ENCODE results near the gene ATP8B4. TPM values are rescaled to one million over a fixed set of nuclear protein-coding genes. Genes with fewer than 3 reads are reported as not detected.

The ATP8B4 gene
- total RNA-seq, 1 experiment from 2014 or later = 0.20 TPM

DNA sequence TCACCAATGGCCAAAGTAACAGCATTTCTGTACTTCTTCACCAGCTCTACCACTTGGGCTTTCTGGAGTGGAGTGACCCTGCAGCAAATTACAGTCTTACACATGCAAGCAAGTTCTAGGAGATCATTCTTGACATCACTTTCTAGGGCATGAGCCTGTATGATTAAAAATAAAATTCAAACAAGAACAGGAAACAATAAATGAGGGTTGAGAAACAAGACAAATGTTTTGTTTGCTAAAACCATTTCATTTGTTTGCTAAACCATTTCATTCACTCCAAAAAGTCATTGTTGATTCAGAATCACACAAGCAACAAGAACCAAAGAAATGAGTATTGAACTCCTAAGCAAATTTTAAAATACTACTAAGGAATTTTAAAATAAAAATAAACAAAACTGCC lies 220.9 kb downstream of the ATP8B4 start:
- no peaks in the 10 kb centered on the region for H3K36me3 ChIP-seq (ENCODE audit: low read depth)
- H2AFZ ChIP-seq = no peak overlapping the region
- intact Hi-C loops (cut with micrococcal nuclease; ENCODE audit: unreplicated experiment) = no loop called here
- no peaks in the 10 kb centered on the region for H3K79me2 ChIP-seq (ENCODE audit: low read depth)
- ChIA-PET POLR2A (ENCODE audit: unreplicated experiment) (no interaction called here), CTCF (no interaction called here)
- no peaks in the 10 kb centered on the region for H3K9me2 ChIP-seq (ENCODE audit: insufficient read depth)
- TF ChIP-seq, protein P1, sequence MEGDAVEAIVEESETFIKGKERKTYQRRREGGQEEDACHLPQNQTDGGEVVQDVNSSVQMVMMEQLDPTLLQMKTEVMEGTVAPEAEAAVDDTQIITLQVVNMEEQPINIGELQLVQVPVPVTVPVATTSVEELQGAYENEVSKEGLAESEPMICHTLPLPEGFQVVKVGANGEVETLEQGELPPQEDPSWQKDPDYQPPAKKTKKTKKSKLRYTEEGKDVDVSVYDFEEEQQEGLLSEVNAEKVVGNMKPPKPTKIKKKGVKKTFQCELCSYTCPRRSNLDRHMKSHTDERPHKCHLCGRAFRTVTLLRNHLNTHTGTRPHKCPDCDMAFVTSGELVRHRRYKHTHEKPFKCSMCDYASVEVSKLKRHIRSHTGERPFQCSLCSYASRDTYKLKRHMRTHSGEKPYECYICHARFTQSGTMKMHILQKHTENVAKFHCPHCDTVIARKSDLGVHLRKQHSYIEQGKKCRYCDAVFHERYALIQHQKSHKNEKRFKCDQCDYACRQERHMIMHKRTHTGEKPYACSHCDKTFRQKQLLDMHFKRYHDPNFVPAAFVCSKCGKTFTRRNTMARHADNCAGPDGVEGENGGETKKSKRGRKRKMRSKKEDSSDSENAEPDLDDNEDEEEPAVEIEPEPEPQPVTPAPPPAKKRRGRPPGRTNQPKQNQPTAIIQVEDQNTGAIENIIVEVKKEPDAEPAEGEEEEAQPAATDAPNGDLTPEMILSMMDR (conservative IDR thresholded peaks at IDR 0.05) = no peak
- TF ChIP-seq EZH2 (IDR thresholded peaks at IDR 0.05; ENCODE audit: low read depth) = no peak
- H4K20me1 ChIP-seq (ENCODE audit: insufficient read depth) = no peaks in the 10 kb centered on the region
- H3K4me2 ChIP-seq = no peak overlapping the region
- H3F3A ChIP-seq (ENCODE audit: insufficient read depth, low read depth) = no peaks in the 10 kb centered on the region
- no peaks in the 10 kb centered on the region for H3K9me3 ChIP-seq (ENCODE audit: insufficient read depth, low read depth)
- no peaks in the 10 kb centered on the region for H3K4me1 ChIP-seq (replicated peaks; ENCODE audit: insufficient read depth)
- no peak for DNase-seq
- H3K27me3 ChIP-seq (ENCODE audit: insufficient read depth, low read depth) = no peaks in the 10 kb centered on the region
- BruUV-seq (replicated peaks) = no TSS peak
- no peak overlapping the region for H3K4me3 ChIP-seq
- H3K27ac ChIP-seq = no peak overlapping the region

DNA sequence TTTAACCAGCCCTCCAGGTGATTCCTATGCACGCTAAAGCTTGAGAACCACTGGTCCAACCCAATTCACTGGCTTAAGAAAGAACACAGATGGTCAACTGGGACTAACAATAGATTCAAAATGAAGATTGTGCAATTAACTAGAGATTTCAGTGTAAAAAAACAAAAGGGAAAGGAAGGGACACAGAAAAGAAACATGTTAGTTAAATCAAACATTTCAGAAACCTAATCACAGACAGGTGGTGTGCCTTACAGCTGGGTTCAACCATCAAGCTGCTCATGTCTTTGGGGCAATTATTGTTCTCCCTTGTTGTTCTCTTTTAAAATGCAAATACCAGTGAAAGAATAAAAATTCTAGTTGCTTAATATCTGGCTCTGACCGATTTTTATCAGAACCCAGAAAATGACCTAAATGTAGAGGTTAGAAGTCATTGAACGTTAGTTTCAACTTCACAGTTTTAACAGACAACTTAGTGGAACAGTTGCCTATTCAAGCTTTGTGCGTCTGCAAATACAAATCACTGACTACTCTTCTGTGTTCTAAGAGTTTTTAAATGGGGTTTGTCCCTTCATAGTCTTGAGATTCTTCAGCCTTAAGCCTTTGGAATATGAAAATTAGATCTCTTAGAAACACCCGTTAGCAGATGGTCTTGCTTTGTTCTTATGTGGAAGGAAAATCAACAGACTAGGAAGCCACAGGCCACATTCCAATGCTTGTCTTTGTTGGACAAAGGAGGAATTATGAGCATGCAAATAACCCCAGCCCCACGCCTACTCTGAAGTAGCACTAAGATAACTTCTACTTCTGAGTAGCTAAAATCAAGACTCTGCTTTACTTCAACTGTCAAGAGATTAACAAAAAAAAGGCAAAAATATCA lies 223.4 kb downstream of the ATP8B4 start:
- ChIA-PET POLR2A (ENCODE audit: unreplicated experiment) (no interaction called here), CTCF (no interaction called here)
- H3K4me3 ChIP-seq = no peak overlapping the region
- BruUV-seq (replicated peaks) = no TSS peak
- H3K4me2 ChIP-seq = no peak overlapping the region
- H3K9me3 ChIP-seq (ENCODE audit: insufficient read depth, low read depth) = no peaks in the 10 kb centered on the region
- intact Hi-C loops (cut with micrococcal nuclease; ENCODE audit: unreplicated experiment) = no loop called here
- TF ChIP-seq EZH2 (IDR thresholded peaks at IDR 0.05; ENCODE audit: low read depth) = no peak
- TF ChIP-seq, protein P1 (conservative IDR thresholded peaks at IDR 0.05) = no peak
- no peaks in the 10 kb centered on the region for H3K79me2 ChIP-seq (ENCODE audit: low read depth)
- no peaks in the 10 kb centered on the region for H3K36me3 ChIP-seq (ENCODE audit: low read depth)
- DNase-seq = no peak
- no peaks in the 10 kb centered on the region for H3F3A ChIP-seq (ENCODE audit: insufficient read depth, low read depth)
- no peak overlapping the region for H3K27ac ChIP-seq
- H2AFZ ChIP-seq = no peak overlapping the region
- H3K4me1 ChIP-seq (replicated peaks; ENCODE audit: insufficient read depth) = no peaks in the 10 kb centered on the region
- no peaks in the 10 kb centered on the region for H3K27me3 ChIP-seq (ENCODE audit: insufficient read depth, low read depth)
- no peaks in the 10 kb centered on the region for H4K20me1 ChIP-seq (ENCODE audit: insufficient read depth)
- no peaks in the 10 kb centered on the region for H3K9me2 ChIP-seq (ENCODE audit: insufficient read depth)

DNA sequence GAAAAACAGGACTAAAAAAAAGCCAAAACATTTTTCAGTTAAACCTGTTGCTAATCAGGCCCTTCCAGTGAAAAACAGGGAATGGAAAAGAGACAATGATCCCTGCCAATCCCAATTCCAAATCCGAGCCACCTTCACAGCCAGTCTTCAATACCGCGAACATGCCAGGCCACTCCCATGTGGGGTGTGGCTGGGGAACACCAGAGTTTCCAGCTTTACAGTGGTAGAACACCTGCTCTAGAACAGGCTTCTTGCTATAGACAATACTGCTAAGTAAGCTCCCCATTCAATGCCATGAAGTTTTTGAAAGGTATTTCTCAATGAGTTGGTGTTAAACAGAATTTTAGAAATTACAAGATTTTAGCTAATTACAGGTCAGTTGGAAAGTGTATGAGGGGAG lies 228.3 kb downstream of the ATP8B4 start:
- TF ChIP-seq, protein P1 (conservative IDR thresholded peaks at IDR 0.05) = no peak
- BruUV-seq (replicated peaks) = no TSS peak
- no peaks in the 10 kb centered on the region for H4K20me1 ChIP-seq (ENCODE audit: insufficient read depth)
- no peaks in the 10 kb centered on the region for H3K9me3 ChIP-seq (ENCODE audit: insufficient read depth, low read depth)
- ChIA-PET CTCF (no interaction called here), POLR2A (ENCODE audit: unreplicated experiment) (no interaction called here)
- H3K4me3 ChIP-seq = no peak overlapping the region
- H3K4me1 ChIP-seq (replicated peaks; ENCODE audit: insufficient read depth) = no peaks in the 10 kb centered on the region
- no peaks in the 10 kb centered on the region for H3K36me3 ChIP-seq (ENCODE audit: low read depth)
- H3K79me2 ChIP-seq (ENCODE audit: low read depth) = no peaks in the 10 kb centered on the region
- H3F3A ChIP-seq (ENCODE audit: insufficient read depth, low read depth) = no peaks in the 10 kb centered on the region
- no peak overlapping the region for H3K4me2 ChIP-seq
- intact Hi-C loops (cut with micrococcal nuclease; ENCODE audit: unreplicated experiment) = no loop called here
- DNase-seq = no peak
- H3K9me2 ChIP-seq (ENCODE audit: insufficient read depth) = no peaks in the 10 kb centered on the region
- no peaks in the 10 kb centered on the region for H3K27me3 ChIP-seq (ENCODE audit: insufficient read depth, low read depth)
- no peak overlapping the region for H2AFZ ChIP-seq
- H3K27ac ChIP-seq = no peak overlapping the region
